Effector CD4-positive, alpha-beta T cell (primary cell): Measurements from ENCODE around the gene MYO5C.

Source experiments
- DNase-seq: peaks from one replicate; pipeline ENCODE4 v3.0.0-alpha.2; 2020

MYO5C gene

DNA sequence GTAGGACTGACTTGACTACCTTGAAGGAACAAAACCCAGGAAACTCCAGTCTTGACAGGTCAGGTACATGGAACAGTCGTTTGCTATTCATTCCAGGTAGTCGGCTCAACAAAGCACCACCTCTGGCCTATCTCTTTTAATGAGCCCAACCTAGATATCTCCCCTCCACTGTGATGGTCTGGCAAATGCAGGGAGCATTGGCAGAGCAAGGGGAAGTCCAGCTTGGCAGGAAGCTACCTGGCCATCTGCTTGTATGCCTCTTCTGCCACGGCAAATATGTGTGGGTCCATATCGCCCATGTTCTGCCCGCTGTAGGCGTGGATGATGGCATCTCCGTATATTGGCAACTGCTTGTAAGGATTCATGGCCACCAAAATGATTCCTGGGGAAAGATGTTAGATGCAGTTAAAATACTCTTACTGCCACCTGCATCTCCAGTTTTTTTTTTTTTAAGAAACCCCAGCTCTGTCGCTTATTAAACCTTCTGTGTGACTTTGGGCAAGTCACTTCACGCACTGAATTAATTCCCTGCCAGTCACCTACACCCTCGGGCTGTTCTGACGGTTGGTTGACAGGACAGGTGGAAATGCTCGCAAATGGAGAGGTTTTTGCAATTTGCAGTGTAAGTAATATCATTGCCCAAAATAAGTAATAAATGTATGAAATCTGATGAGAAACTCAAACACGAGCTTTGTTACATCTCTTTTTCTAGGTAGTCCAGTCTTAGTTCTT lies 16.8 kb downstream of the MYO5C start:
- DNase-seq: no peak

DNA sequence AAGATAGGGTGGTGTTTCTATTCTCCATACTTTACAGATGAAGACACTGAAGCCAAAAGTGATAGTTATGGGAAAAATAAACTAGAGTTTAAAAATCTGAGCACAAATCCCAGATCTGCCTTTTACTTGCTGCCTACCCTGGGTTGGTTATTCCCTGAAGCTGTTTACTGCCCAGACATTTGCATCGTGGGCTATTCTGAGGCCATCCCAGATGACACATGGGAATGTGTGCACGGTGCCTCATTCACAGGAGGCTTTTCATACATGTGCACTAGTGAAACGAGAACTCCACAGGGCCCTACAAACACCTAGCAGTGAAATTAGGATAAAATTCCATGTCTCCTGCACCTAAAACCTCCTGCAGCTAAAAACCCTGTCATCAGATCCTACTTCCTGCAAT lies 17.5 kb downstream of the MYO5C start:
- DNase-seq: no peak

DNA sequence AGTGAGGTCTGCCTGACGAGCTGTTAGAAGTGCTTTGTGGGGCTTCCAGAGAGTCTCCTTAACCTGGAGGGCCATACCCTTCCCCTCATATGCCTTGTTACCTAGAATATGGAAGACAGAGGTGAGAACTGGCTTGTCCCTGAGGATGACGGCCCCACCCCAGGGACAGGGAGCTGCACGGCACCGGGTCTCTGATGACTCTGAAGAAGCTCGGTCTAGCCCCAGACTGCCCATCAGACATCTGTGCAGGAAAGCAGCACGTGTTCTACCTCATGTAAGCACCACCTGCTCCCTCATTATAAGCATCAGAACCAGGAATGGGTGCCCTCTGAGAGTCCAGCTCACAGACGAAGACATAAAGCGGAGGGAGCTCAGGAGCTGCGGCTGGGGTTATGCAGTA lies 18.0 kb downstream of the MYO5C start:
- no peak for DNase-seq

DNA sequence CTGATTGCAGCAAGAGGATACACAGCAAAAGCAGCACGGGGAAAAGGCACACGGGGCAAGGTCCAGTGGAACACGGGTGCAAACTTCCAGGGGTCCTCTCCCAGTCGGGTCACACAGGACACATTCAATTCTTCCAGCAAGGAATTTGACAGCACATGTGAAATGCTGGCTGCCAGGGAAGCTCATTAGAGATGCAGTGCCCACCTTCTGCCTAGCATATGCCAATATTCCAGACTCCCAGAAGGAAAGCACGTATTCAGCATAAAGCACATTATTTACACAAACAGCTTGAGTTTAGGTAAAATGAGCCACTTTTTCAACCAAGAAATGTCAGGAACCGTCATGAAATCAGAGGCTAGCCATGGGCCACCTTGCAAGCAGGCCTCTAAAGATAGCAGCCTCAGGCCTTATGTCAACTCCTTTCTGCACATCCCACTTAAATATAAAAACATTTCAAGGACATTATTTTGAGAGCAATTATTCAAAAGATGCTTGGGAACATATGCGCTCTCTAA lies 19.3 kb downstream of the MYO5C start:
- DNase-seq: no peak

DNA sequence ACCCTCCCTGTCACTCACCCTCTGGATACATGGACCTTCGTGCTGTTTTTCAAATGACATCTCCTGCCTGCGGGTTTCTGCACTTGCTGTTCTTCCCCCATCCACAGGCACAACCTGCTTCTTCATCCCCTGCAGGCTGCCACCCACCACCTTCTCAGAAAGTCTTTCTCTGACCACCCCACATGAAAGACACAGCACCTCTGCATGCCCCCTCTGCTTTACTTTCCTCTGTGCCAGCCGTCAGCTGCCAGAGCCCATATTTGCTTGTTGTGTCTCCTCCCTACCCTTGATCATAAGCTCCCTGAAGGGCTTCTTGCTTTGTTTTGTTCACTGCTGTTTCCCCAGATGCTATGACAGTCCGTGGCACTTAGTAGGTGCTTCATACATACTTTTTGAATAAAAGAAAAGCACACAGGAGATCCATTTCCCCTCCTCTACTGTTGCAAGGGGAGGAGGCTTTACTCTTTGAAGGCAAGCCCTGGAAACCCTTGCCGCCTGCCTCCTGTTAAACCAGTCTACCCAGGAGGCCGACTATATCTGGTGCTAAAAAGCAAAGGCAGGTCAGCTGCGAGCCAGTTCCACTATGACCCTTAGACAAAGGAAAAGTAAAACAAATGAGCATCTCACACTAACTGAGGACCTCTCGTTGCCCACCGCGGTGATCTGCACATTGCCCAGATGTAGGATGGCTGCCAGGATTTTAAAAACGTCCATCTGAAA lies 31.9 kb downstream of the MYO5C start:
- DNase-seq: no peak

DNA sequence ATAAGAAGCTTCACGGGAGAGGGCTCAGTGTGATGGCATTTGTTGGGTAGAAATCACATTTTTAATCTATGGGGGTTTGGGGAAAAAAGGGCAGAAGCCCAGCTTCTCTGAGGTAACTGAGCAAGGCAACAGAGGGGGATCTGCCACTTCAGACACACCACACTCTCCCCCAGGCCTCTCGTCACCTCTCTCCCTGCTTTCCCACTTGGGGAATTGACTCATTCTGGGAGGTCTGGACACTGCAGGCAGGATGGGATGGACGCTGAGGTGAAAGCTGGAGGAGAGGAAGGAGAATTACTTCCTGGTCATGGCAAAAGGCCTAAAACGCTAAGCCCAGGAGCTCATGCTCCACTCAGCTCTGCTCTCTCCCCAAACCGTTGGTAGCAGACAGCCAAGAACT lies 33.2 kb downstream of the MYO5C start:
- no peak for DNase-seq

DNA sequence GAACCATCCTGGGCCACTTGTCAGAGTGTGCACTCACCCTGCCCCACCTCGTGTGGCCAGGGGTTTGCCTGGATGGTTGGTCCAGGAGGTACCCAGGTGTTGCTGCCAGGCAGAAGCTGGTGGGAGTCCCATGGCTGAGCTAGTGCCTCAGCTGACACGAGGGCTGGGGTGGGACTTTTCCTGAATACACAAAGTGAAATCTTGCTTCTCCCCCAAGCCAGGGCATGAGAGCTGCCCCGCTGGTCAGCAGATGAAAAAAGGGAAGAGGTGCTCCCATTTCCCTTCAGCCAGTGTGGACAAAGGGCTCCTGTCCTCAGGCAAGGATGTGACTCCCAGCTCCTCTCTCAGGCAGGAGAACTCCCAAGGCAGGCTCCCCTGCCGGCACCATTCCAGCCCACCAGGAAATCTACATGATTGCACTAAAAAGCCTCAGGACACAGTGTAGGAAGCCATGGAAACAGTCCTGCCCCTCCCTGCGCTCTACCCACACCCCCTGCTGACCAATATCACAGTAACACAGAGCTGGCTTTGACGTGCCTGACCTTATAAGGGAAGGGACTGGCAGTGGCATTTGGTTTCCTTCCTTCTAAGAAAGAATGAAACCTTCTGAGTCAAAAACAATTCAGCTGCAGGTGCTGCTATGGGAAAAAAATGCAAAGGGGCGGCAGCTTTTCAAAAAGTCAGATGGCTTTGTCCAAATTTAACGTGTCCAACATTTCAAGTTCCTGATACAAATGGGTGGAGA lies 33.9 kb downstream of the MYO5C start:
- peak; percentile 10 for DNase-seq

DNA sequence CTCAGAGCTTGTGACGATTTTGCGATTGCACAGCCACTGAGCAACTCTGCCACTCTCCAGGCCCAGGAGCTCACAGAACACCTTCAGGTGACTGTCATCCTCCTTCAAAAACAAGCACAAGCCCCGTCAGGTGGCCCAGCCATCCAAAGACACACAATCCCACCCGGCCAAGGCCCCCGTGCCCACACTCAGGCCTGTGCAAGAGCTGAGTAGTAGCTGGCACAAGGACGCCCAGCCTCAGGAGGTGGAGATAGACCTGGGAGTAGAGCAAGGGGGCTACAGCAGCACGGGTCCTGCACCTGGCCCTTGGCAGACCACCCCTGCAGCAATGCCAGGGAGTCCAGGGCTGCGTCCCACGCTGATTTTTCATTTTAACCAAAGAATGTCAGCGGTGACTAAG lies 34.6 kb downstream of the MYO5C start:
- DNase-seq: no peak

DNA sequence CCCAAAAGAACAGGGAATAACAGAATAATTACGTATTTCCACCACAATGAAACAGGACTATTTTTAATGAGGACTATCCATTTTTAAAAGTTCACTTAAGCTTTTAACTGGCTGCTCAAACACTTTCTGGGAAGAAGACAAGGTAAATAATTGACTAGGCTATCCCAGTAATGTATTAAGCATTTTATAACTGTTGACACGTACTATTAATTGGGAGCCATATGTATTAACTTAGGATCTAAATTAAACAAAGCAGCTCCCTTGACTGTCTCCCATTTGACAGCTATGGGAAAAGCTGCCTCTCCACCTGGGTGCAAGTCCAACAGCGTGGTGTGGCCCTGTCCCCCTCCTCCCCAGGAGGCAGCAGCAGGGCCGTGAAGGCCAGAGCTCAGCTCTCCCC lies 36.1 kb downstream of the MYO5C start:
- no peak for DNase-seq

DNA sequence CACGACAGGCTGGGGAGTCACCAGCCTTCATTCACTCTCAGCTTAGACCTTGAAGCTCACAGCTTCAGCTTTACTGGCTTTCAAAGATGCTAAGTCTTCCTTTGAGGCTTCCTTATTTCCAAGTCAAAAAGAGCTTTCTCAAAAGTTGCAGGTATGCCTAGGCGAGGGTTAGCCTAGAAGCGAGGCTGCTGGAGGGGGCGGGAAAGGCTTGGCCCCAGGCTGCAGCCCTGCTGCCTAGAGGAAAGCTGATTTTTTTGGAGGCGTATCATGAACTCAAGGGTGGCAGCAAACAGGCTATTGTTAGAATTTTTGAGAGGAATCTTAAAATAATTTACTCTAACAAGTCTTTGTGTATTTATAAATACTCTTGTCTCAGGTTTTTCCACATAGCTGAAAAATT lies 37.1 kb downstream of the MYO5C start:
- no peak for DNase-seq

DNA sequence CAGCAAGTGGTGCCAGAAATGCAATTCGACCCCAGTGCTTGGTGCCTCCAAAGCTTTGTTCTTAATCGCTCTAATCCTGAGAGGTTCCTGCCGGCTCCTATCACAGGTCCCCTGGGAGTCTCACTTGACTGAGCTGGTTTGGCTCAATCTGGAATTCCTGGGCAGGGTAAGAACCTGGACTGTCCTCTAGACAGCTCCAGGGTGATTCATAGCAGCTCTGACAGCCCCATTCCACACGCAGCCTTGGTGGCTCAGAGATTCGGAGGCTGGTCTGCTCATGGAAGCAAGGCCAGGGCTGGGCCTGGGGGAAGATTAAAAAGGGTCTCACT lies 37.9 kb downstream of the MYO5C start:
- DNase-seq: no peak

DNA sequence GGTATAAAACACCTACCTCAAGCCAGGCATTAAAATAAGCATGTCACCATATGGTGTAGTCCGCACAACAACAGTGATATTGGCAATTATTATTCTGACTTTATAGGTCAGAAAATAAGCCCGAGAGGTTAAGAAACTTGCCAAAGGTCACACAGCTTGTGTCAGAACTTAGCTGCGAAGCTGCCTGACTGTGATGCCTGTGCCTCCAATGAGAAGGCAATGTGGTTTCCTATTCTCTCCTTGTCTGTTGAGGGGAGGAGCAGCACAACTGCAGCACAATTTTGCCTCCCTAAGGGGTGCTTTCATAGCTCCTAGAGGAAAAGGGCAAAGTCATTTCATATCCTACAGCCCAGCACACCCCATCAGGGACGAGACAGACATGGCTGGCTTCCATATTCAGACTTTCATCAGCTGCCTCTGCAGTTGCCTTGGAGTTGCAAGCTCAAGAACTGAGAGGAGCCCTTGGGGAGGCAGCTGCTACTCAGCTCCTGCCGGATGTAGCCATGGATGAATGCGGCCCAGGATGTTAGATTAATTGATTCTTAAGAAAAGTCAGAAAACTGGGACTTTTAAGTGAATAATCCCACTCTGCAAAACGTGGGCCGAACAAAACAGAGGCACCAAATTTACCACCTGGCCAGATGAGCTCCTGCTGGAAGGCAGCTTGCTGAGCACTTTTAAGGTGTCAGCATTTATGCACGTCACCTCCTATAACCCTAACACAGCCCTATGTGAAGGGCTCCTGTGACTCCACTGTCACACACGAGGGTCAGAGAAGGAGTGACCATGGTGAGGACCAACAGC lies 38.5 kb downstream of the MYO5C start:
- DNase-seq: no peak

DNA sequence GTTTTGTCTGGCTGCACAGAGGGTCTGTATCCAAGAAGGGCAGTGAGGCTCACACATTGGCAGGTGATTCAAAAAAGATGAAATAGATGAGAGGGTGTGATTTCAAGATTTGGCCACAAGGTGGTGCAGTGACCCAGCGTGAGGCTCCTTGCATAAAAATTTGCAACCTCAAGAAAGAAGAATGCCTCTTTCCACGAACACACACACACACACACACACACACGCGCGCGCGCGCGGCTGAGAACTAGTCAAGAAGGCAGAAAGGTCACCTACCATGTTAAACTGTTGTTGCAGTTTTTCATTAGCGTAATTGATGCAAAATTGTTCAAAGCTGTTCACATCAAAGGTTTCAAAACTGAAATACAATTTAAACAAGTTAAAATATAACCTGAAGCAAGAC lies 39.2 kb downstream of the MYO5C start:
- DNase-seq: peak; percentile 63

DNA sequence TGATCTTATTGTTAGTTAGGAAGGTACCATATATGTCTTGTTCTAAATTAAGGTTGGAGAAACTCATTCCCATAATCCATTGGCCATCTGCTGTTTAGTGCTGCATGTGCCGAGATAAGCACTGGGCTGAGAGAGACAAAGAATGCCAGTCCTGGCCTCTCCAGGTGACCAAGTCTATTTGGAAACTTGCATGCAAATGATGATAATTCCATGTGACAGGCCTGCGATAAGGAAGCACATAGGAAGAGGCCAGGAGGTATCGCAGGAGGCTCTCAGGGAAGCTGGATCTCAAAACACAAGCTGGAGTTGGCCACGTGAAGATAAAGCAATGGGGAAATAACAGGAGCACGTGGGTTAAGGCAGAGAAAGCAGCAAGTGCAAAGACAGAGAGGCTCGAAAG lies 39.7 kb downstream of the MYO5C start:
- no peak for DNase-seq

DNA sequence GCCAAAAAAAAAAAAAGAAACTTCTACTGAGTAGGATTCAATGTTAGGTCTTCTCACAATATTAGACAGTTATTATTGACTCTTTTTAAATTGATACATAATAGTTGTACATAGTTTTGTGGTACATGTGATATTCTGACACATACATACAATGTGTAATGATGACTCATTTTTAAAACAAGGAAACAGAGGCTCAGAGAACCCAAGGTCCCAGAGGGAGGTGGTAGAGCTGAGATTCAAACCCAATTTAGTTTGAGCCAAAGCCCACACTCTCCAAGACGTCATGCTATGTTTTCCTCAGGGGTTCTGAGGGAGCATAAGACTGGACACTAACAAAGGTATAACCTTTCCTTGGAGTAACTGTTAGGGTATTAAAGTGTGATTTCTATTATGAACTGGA lies 40.6 kb downstream of the MYO5C start:
- no peak for DNase-seq

DNA sequence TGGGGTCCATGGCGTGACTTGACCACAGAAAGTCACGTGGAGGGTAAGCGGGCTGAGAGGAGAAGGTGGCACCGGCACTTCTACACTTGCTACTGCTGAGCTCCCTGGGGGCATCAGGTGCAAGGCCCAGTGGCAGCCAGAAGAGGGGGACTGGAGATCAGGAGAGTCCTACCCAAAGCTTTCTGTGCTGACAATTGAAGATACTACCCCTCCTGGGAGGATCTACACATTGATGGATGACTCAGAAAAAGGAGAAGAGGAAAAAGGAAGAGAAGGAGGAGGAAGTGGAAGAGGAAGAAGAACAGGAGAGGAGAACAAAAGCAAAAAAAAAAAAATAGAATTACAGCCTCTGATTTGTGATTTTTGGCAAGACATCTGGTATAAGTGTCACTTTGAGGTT lies 41.2 kb downstream of the MYO5C start:
- DNase-seq: no peak

DNA sequence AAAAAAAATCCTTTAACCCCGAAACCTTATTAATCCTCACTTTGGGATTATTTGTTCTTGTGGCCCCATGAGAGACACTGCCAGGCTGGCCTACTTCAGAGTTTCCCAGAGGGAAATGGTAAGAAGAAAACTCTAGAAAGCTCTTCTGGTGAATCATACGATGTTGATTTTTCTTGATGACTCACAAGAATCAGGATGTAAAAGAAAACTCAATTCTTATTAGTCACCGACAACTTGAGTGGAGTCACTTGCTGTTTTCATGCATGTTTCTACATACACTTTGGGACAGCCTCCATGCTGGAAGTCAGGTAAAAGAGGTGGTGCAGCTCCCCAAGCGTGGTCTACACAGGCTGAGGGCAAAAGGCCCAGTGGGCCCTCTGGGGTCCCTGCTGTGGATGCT lies 42.8 kb downstream of the MYO5C start:
- no peak for DNase-seq

DNA sequence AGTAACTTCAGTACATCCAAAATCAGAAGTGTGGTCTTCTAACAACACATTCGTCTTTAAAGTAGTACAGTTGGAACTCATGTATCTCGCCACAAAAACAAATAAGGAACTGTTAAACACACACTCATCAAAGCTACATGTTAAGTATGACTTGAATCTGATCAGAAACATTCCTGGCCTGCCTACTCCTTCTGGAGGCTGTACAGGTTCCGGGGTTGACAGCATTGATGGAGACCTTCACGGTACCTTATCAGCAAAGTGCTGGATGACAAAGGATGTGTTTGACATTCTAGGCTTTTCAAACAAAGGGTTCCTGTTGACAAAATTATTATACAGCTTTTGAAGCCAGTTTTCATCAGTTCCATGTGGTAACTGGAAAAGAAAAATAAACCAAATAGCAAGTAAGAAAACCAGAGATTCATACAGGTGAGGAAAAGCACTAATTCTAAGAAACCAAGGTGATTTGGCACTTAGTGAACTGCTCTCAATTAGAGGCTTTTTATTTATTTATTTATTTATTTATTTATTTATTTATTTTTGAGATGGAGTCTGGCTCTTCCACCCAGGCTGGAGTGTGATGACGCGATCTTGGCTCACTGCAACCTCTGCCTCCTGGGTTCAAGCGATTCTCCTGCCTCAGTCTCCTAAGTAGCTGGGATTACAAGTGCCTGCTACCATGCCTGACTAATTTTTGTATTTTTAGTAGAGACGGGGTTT lies 44.3 kb downstream of the MYO5C start:
- no peak for DNase-seq

DNA sequence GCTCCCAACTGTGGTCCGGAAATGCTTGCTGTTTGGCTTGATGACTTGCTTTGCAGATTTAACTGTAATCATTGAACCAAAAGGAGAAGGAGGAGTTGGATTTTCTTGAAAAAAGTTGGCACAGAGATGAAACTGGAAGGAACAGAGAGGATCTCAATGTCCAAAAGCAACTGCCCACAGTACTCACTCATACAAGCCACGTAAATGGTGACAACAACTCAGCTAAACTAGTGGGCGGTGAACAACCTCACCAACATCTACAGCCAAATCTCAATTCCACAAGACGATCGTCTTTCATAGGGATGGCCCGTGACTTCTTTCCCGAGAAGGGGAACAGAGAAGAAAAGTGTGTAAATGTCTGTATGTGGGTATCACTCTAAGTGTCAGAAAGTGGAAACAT lies 48.1 kb downstream of the MYO5C start:
- DNase-seq: no peak

DNA sequence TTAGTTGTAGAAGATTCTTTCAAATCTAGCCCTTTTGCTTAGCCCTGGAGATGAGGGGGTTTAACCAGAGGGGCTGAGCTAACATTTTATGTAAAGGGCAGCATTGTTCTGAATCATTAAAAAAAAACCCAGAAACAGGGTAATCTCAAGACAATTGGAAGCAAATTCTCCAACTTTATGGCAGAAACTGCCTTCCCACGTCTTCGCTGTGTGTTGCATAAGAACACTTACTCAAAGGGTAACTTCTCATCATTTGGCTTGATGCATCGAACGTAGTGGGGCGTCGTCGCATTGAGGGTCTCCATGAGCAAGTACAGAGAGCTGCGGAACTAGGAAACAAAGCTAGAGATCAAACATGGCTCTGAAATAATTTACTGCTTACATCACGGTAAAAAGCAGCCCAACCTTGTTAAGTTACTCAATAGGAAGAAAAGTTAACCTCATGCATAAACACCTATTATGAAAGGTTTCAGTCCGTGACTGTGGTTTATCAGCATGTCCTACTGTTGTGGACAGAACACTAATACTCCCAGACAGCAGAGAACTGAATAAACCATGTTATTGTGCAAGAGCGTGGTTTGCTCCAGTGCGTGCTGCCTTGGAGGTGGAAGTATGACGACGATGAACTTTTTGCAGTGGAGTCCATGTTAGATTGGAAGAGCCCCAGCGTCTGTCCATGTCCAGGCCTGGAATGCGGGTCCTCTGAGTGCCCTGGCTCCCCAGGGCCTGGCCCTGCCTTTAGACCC lies 48.7 kb downstream of the MYO5C start:
- no peak for DNase-seq

DNA sequence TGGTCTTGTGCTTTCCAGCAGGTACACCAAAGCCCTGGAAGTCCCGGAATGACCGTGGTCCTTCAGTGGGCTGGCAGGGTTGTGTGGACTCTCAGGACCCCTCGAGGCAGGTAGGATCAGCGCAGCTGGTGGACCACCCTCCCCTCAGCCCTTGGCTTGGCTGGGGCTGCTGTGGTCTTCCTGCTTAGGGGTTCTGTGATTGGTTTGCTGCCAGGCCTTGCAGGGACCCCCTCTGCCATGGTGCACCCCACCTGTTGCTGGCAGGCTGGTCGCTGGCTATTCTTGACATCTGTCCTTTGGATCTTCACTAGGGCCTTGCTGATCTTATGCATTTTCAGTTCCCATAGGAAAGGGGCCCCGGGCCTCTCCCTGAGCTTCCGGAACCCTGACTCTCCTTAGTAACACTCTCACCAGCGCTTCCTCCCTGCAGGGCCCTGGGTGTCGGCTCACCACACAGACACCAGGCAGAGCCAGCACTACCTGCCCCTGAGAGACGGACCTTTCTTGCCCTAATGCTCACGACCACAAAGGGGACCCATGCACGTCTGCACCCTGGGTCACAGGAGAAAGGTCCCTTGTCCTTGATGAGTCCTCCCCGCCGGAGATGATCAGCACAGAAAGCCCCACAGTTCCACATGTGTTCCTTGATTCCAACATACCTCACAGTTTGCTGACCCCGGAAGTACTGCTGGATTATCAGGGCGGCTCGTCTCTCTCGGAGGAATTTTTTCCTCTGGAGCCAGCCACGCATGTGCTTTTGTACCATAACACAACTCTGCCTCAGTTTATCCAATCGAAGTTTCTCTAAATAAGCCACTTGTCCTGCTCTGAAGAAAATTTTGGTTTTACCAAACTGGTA lies 51.7 kb downstream of the MYO5C start:
- DNase-seq: no peak
